Measurements from ENCODE around the gene UPP1.

Gene UPP1

GRCh38 chr7:48108959-48109847 lies 20.1 kb downstream of the UPP1 start:
- 86 to 94% methylated on average over 5 of the region's 5 CpGs for WGBS, 2 experiments
- H3K9me3 ChIP-seq (ENCODE audit: control insufficient read depth, low read length), result no peaks in the 10 kb centered on the region
- no peak overlapping the region for H3K27ac ChIP-seq (ENCODE audit: insufficient read depth, low read depth, low read length, poor library complexity, severe bottlenecking)
- H3K27me3 ChIP-seq (ENCODE audit: control insufficient read depth, insufficient read depth, low read length, poor library complexity, severe bottlenecking), result no peaks in the 10 kb centered on the region
- H3K36me3 ChIP-seq (ENCODE audit: control insufficient read depth, insufficient read depth, low read length), result no peaks in the 10 kb centered on the region
- H3K4me3 ChIP-seq (ENCODE audit: insufficient read depth, low read depth, low read length), result no peak overlapping the region
- no peaks in the 10 kb centered on the region for H3K4me1 ChIP-seq (ENCODE audit: control insufficient read depth, insufficient read depth, low read length)

DNA sequence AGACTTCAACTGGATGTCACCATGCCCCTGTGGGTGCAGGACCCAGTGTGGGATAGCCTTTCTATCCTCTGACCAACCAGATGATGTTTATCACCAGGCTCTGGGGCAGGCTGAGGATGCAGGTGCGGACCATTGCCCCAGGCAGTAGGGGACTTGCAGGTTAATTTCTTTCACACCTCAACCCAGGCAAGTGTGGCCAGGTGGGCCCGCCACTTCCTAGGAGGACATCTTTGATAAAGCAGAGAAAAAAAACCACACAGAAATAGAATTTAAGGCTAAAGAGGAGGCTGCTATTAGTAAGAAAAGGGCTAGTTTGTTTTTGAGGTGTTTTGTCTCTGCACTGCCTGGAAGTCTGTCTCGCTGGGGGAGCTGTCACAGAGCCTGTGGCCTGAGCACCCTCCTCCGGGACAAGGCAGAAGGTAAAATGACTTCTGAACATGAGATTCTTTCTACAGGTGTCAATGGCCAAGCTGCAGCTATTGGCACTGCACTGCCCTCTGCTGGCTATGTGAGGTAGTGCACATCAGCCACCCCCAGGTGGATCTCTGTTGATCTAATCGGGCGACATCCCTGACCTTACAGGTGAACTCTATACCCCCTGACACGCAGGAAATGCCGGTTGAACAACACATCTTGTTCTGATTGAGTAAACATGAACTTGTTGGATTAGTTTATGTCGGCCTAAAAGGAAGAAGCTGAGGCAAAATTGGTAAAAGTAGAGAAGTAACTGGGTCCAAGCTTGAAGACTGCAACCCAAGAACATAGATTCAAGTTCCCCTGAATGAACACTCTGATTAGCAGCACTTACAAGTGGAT lies 21.0 kb downstream of the UPP1 start:
- H3K27me3 ChIP-seq (ENCODE audit: control insufficient read depth, insufficient read depth, low read length, poor library complexity, severe bottlenecking), result no peaks in the 10 kb centered on the region
- H3K4me1 ChIP-seq (ENCODE audit: control insufficient read depth, insufficient read depth, low read length), result no peaks in the 10 kb centered on the region
- WGBS, 2 experiments, result 39 to 45% methylated on average over 9 of the region's 9 CpGs
- H3K27ac ChIP-seq (ENCODE audit: insufficient read depth, low read depth, low read length, poor library complexity, severe bottlenecking), result no peak overlapping the region
- H3K9me3 ChIP-seq (ENCODE audit: control insufficient read depth, low read length), result no peaks in the 10 kb centered on the region
- no peaks in the 10 kb centered on the region for H3K36me3 ChIP-seq (ENCODE audit: control insufficient read depth, insufficient read depth, low read length)
- H3K4me3 ChIP-seq (ENCODE audit: insufficient read depth, low read depth, low read length), result no peak overlapping the region

DNA sequence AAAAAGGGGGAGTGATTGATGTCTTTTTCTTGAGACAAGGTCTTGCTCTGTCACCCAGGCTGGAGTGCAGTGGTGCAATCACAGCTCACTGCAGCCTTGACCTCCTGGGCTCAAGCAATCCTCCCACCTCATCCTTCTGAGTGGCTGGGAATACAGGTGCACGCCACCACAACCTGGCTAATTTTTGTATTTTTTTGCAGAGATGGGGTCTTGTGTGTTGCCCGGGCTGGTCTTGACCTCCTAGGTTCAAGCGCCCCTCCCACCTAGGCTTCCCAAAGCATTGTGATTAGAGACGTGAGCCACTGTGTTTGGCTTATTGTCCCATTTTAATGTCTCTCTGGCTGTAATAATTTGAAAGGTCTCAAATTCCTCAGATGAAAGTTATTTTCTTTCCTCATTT lies 21.8 kb downstream of the UPP1 start:
- 90 to 93% methylated on average over 4 of the region's 4 CpGs for WGBS, 2 experiments
- Histone ChIP-seq H3K27ac (ENCODE audit: insufficient read depth, low read depth, low read length, poor library complexity, severe bottlenecking) (no peak overlapping the region), H3K4me3 (ENCODE audit: insufficient read depth, low read depth, low read length) (no peak overlapping the region)

DNA sequence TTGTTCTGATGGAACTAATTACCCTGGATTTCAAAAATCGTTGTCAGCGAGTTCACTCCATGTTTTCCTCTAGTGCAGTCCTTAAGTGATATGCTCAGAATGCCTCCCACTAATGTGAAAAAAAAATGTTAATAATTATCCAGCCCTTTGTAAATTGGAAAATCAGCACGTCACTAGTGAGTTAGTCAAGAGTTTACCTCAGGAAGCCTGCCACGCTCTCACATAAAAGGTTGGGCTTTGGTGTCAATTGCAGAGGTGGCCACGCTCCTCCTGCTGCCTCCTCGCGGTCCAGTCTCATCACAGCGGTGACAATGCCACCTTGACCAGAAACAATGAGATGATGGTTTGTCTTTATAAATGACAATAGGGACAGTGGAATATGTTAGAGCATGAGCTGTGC lies 22.5 kb downstream of the UPP1 start:
- Histone ChIP-seq H3K36me3 (ENCODE audit: control insufficient read depth, insufficient read depth, low read length) (no peaks in the 10 kb centered on the region), H3K9me3 (ENCODE audit: control insufficient read depth, low read length) (no peaks in the 10 kb centered on the region), H3K4me3 (ENCODE audit: insufficient read depth, low read depth, low read length) (no peak overlapping the region), H3K27ac (ENCODE audit: insufficient read depth, low read depth, low read length, poor library complexity, severe bottlenecking) (no peak overlapping the region), H3K4me1 (ENCODE audit: control insufficient read depth, insufficient read depth, low read length) (no peaks in the 10 kb centered on the region), H3K27me3 (ENCODE audit: control insufficient read depth, insufficient read depth, low read length, poor library complexity, severe bottlenecking) (no peaks in the 10 kb centered on the region)
- WGBS, 2 experiments, result 91 to 95% methylated on average over 8 of the region's 8 CpGs

More for the DNA sequence above, 21.8 kb downstream of the UPP1 start:
- Histone ChIP-seq H3K4me1 (ENCODE audit: control insufficient read depth, insufficient read depth, low read length) (no peaks in the 10 kb centered on the region), H3K9me3 (ENCODE audit: control insufficient read depth, low read length) (no peaks in the 10 kb centered on the region), H3K36me3 (ENCODE audit: control insufficient read depth, insufficient read depth, low read length) (no peaks in the 10 kb centered on the region), H3K27me3 (ENCODE audit: control insufficient read depth, insufficient read depth, low read length, poor library complexity, severe bottlenecking) (no peaks in the 10 kb centered on the region)

DNA sequence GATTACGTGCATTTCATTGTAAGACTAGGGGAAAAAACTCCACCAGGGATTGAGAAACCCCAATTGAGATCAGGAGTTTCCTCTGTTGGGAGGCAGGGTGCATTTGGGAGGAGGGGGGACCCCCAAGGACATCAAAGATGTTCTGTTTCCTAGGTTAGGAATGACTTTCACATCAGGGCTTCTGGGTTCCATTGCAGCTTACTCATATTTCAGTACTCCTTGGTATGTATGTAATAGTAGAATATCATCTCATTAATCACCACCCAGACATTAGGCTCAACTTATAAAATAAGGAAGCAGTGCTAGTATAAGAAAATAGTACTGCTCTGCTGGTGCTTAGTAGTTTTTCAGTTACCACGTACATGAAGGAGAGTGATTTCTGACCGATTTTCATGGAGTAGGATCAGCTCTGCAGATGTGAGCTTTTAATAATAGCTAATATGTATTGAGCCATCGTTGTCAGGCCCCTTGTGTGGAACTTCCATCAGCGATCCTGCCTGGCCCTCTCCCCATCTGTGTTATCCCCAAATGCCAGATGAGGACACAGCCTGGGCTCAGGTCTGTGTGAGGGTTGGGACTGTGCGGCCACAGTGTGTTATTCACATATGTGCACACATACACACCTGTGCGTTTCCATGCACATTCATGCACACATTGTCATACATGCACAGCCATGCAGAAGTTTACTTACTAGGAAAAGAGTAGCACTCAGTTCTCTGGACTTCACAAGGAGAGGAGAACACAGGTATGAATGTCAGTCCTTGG lies 23.5 kb downstream of the UPP1 start:
- Histone ChIP-seq H3K27ac (ENCODE audit: insufficient read depth, low read depth, low read length, poor library complexity, severe bottlenecking) (no peak overlapping the region), H3K27me3 (ENCODE audit: control insufficient read depth, insufficient read depth, low read length, poor library complexity, severe bottlenecking) (no peaks in the 10 kb centered on the region), H3K4me3 (ENCODE audit: insufficient read depth, low read depth, low read length) (no peak overlapping the region), H3K4me1 (ENCODE audit: control insufficient read depth, insufficient read depth, low read length) (no peaks in the 10 kb centered on the region), H3K9me3 (ENCODE audit: control insufficient read depth, low read length) (no peaks in the 10 kb centered on the region), H3K36me3 (ENCODE audit: control insufficient read depth, insufficient read depth, low read length) (no peaks in the 10 kb centered on the region)
- 91 to 95% methylated on average over 7 of the region's 7 CpGs for WGBS, 2 experiments

DNA sequence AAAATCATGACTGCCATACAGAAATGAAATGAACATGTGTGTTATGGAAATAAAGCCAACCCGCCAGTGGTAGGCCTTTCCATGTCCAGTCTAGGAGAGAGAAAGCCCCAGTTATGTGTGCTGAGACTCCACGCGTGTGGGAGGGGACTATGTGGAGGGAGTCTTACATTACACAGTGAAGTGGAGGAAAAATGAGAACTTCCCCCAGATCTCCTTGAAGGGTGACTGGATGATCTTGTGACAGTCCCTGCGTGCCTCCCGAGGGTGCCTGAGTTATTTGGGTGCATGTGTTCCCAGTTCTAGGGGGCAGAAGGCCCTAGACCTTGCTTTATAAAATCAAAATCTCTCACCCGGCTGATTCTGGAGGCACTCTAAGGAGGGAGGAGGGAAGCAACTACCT lies 24.2 kb downstream of the UPP1 start:
- Histone ChIP-seq H3K4me1 (ENCODE audit: control insufficient read depth, insufficient read depth, low read length) (no peaks in the 10 kb centered on the region), H3K4me3 (ENCODE audit: insufficient read depth, low read depth, low read length) (no peak overlapping the region), H3K27ac (ENCODE audit: insufficient read depth, low read depth, low read length, poor library complexity, severe bottlenecking) (no peak overlapping the region), H3K36me3 (ENCODE audit: control insufficient read depth, insufficient read depth, low read length) (no peaks in the 10 kb centered on the region), H3K27me3 (ENCODE audit: control insufficient read depth, insufficient read depth, low read length, poor library complexity, severe bottlenecking) (no peaks in the 10 kb centered on the region), H3K9me3 (ENCODE audit: control insufficient read depth, low read length) (no peaks in the 10 kb centered on the region)
- 94 to 95% methylated on average over 6 of the region's 6 CpGs for WGBS, 2 experiments

DNA sequence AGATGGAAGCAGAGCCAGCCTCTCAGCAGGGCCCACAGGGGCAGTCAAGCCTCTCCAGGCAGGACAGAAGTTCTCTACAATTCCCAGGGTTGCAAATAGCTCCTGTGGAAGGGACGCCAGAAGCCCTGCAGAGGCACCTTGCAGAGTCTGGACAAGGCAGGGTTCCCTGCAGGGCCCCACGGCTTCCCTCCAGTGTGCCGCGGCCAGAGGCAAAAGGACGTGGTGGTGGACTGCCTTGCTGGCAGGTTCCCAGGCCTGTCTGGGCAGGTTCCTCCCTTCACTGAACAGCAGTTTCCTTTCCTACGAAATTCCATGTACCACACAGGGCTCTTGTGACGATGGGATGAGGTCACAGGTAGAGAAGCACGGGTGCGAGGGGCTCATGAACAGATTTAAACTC lies 25.1 kb downstream of the UPP1 start:
- no peak overlapping the region for H3K4me3 ChIP-seq (ENCODE audit: insufficient read depth, low read depth, low read length)
- H3K9me3 ChIP-seq (ENCODE audit: control insufficient read depth, low read length), result no peaks in the 10 kb centered on the region
- WGBS, 2 experiments, result 92 to 94% methylated on average over 9 of the region's 9 CpGs
- no peaks in the 10 kb centered on the region for H3K4me1 ChIP-seq (ENCODE audit: control insufficient read depth, insufficient read depth, low read length)
- no peak overlapping the region for H3K27ac ChIP-seq (ENCODE audit: insufficient read depth, low read depth, low read length, poor library complexity, severe bottlenecking)
- no peaks in the 10 kb centered on the region for H3K27me3 ChIP-seq (ENCODE audit: control insufficient read depth, insufficient read depth, low read length, poor library complexity, severe bottlenecking)
- H3K36me3 ChIP-seq (ENCODE audit: control insufficient read depth, insufficient read depth, low read length), result no peaks in the 10 kb centered on the region

- Histone ChIP-seq H3K27ac (ENCODE audit: insufficient read depth, low read depth, low read length, poor library complexity, severe bottlenecking) (no peak overlapping the region), H3K36me3 (ENCODE audit: control insufficient read depth, insufficient read depth, low read length) (no peaks in the 10 kb centered on the region), H3K9me3 (ENCODE audit: control insufficient read depth, low read length) (no peaks in the 10 kb centered on the region), H3K4me3 (ENCODE audit: insufficient read depth, low read depth, low read length) (no peak overlapping the region), H3K27me3 (ENCODE audit: control insufficient read depth, insufficient read depth, low read length, poor library complexity, severe bottlenecking) (no peaks in the 10 kb centered on the region), H3K4me1 (ENCODE audit: control insufficient read depth, insufficient read depth, low read length) (no peaks in the 10 kb centered on the region)
- 94 to 95% methylated on average over 7 of the region's 7 CpGs for WGBS, 2 experiments
Measured at GRCh38 chr7:48114589-48114988, 25.5 kb downstream of the UPP1 start.

- Histone ChIP-seq H3K4me3 (ENCODE audit: insufficient read depth, low read depth, low read length) (no peak overlapping the region), H3K4me1 (ENCODE audit: control insufficient read depth, insufficient read depth, low read length) (no peaks in the 10 kb centered on the region), H3K9me3 (ENCODE audit: control insufficient read depth, low read length) (no peaks in the 10 kb centered on the region), H3K27me3 (ENCODE audit: control insufficient read depth, insufficient read depth, low read length, poor library complexity, severe bottlenecking) (no peaks in the 10 kb centered on the region), H3K27ac (ENCODE audit: insufficient read depth, low read depth, low read length, poor library complexity, severe bottlenecking) (no peak overlapping the region), H3K36me3 (ENCODE audit: control insufficient read depth, insufficient read depth, low read length) (no peaks in the 10 kb centered on the region)
- WGBS, 2 experiments, result 96% methylated on average over 5 of the region's 5 CpGs
Measured at GRCh38 chr7:48116043-48116442, 27.0 kb downstream of the UPP1 start.

DNA sequence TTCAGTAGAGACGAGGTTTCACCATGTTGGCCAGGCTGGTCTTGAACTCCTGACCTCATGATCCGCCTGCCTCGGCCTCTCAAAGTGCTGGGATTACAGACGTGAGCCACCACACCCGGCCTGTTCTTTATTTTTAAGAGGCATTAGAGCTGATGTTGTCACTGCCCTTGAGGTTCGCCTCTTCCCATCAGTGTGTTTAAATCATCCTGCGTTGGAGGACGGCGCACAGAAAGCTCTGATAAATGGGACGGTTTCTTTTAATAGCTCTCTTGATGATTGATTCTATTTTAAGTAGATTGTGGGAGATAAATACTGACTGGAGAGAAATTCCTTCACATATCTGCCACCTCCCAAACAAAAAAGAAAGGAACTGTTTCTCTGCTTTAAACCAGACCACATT lies 29.0 kb downstream of the UPP1 start:
- 94% methylated on average over 10 of the region's 10 CpGs for WGBS, 2 experiments
- Histone ChIP-seq H3K27ac (ENCODE audit: insufficient read depth, low read depth, low read length, poor library complexity, severe bottlenecking) (no peak overlapping the region), H3K36me3 (ENCODE audit: control insufficient read depth, insufficient read depth, low read length) (no peaks in the 10 kb centered on the region), H3K9me3 (ENCODE audit: control insufficient read depth, low read length) (no peaks in the 10 kb centered on the region), H3K27me3 (ENCODE audit: control insufficient read depth, insufficient read depth, low read length, poor library complexity, severe bottlenecking) (no peaks in the 10 kb centered on the region), H3K4me3 (ENCODE audit: insufficient read depth, low read depth, low read length) (no peak overlapping the region), H3K4me1 (ENCODE audit: control insufficient read depth, insufficient read depth, low read length) (no peaks in the 10 kb centered on the region)

Data from ectodermal cell (in vitro differentiated cells).